NCI-H510A treated with DMSO at 0.1 percent for 48 hours (cell line): Measurements from ENCODE around the gene DGKB.
A peak's percentile ranks its signal among the peaks of the same experiment; 100 is the strongest.

Experiments used
- DNase-seq: peaks from one replicate; lab custom pipeline; 2025; lab: John Stamatoyannopoulos, UW

DGKB gene

DNA sequence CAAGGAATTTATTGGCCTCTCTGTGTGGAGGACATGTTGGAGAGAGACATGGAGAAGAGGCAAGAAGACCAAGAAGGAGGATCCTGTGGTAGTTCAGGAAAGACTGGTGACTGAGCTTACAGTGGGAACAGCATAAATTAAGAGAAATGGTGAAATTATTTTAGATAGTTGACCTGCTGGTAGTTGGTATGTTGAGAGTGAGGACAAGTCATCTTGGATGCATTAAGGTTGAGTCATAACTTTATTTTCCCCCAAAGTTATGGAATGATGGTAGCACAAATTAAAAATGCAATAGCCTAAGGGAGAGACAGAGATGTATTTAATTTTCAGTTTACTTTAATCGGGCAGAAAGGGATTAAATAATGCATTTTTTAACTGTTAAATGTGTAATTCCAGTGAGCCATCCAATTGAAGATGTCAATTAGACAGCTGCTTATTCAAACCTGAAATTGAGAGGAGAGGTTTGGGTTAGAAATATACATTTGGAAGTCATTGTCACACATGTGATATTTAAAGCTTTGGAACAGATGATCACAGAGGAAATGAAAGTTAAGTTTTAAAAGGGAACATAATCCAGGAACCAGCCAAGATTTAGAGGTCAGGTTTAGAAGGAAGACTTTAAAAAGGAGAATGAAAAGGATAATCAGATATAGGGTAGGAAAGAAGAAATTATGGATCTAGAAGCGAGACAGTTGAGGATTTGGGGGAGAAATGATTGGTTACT is 80.6 kb downstream of the DGKB start:
- no peak for DNase-seq

GRCh38 chr7:14818871-14819270 is 83.7 kb downstream of the DGKB start:
- DNase-seq = no peak

DNA sequence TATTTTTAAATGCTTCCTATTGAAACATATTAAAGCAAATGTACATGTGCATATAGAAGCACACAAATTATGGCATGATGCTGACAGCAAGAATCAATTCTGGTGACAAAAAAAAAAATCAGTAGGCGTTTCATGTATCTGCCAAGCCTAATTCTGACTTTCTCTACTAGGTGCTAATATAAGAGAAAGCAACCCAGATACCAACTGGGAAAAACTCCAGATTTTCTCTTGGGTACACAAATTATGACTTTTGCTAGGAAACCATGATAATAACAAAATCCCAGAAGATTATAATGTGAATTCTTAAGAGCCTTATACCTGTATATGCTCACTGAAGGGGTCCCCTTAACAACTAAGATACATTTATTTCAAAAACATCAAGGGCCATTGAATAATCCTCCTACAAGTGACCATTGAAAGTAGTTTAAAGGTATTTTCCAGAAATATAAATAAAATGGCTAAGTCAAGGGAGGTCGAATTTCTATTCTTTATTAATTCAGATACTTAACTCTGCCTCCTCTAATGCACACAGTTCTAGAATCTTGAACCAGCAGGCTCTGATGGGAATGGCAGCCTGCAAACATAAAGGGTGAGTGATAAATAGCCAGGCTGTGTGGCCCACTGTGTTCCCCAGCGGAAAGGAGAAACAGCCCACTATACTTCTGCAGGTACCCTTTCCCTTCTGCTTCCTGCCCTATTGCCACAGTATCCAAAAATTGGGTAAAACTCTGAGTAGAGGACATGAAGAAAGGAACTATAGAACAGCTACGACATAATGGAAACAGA is 84.5 kb downstream of the DGKB start:
- DNase-seq = no peak

GRCh38 chr7:14807507-14807906 is 95.0 kb downstream of the DGKB start:
- DNase-seq = no peak

GRCh38 chr7:14806891-14807290 is 95.7 kb downstream of the DGKB start:
- DNase-seq = no peak

DNA sequence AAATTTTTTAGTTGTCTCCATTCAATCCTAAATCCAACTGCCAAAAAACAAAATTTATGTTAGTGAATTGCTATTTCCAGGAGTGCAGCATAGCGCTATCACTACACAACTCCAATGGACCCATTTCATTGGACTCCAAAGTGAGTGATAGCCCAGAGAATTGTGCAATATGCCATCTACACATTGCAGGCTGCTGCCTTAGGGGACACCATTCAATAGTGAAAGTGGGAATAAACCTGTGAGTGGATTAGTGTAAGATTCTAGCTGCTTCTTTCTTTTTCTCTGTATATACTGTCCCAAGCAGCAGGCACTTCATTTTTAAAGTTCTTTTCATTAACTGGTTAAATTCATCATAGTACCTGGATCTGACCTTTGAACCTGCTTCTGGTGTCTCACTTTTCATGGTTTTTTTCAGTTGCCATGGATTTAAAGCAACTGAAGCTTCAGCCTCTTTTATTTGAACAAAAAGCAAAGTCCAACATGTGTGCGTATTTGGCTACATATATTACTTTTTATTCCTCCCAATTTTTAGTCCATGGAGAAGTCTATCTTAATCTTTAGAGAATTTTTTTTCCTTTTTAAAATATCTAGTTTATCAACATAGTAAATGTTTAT is 97.3 kb downstream of the DGKB start:
- no peak for DNase-seq

DNA sequence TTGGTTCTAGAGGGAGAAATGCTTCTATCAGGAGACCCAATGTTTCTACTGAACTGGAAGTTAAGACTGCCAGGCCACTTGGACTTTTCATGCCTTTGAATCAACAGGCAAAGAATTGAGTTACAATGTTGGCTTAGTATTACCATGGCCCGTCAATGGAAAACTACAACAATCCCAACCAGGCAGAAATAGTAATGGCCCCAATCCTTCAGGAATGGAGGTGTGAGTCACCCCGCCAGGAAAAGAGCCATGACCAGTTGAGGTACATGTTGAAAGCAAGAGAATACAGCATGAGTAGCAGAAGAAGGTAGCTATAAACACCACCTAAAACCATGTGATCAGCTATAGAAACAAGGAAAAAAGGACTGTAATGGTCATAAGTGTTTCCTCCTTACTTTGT is 101.9 kb downstream of the DGKB start:
- no peak for DNase-seq

DNA sequence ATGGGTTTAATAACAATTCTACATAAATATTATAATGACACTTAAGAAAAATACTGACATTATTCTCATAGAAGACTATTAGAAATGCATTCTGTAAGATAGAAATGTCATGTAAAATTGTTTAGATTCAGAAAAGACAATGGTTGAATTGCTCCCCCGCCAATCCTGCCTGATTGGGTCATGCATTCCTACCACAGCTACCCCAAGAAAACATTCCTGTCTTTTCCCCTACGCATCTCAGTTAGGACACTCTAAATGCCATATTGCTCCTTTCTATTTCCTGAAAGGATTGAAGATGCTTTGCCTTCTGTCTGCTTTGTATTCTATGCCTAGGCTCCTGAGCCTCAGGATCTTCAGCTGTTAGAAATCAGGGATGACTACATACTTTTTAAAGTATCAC is 109.4 kb downstream of the DGKB start:
- no peak for DNase-seq

- no peak for DNase-seq
These were observed 115.0 kb downstream of the DGKB start for GRCh38 chr7:14787551-14787950.

- no peak for DNase-seq
These were observed 116.1 kb downstream of the DGKB start for GRCh38 chr7:14786314-14786895.

DNA sequence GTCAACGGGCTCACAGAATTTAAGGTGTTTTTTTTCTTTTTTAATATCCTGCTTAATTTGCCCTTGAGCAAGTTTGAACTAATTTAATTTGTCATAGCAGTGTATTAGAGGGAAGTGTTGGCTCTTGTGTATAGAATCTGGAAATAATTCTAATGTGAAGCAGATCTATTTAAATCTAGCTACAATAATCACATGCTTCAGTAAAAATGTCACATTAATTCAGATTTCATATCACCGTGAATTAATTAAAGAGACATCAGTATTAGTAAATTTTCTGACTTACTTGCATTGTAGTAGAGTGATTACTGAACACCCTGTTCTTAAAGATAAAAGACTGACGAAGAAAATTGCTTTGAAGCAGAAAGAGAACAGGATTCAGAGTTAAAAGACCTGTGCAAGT is 124.7 kb downstream of the DGKB start:
- no peak for DNase-seq

- DNase-seq = no peak
These were observed 126.3 kb downstream of the DGKB start for GRCh38 chr7:14776266-14776665.

- DNase-seq = no peak
These were observed 128.8 kb downstream of the DGKB start for GRCh38 chr7:14773729-14774271.

DNA sequence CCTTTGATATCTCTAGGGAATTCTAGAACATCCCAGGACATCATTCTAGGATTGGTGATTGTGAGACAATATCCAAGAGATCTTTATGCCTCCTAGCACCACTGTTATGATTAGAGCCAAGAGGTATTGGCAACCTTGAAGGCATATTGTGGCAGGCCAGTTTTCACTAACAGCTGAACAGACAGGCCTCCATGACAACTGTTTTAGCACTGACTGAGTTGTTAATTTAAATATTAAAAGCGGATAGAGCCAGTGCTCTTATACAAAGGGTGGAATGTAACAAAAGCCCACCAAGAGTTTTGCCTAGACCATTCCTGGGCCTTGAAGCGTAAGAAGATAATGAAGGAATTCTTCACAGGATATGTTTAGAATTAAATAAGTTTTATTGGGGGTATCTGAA is 131.9 kb downstream of the DGKB start:
- no peak for DNase-seq

DNA sequence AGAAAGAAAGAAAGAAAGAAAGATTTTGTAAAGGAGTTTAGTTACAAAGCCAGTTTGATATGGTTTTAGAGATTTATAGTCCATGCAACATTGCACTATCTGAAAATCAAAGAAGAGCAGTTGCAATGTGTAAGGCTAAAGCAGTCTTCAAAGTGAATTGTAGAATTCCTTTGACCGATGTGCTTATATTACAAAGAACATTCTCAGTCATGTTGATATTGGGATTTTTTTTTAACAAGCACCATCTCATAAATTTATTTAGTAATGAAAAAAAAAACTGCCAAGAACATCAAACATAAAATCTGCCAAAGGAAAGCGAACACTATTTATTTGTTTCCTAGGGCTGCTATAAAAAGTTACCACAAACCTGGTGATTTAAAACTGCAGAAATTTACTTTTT is 133.3 kb downstream of the DGKB start:
- no peak for DNase-seq

GRCh38 chr7:14767716-14768425 is 134.7 kb downstream of the DGKB start:
- no peak for DNase-seq

DNA sequence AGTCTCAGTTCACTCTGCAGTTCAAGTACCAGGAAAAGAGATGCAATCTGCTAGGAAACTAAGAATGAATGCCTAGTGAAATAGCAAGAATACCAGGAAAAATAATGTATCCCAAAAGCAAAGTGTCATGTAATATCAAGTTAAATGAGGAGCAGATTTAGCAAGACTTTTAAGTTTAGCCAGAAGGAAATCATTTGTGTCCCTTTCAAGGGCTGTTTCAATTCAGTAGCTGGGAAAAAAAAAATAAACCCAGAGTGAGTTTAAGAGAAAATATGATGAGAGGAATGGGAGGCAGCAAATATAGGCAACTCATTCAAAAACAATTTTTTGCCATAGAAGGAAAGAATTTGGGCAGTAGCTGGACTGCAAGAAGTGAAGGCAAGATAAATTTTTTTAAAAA is 135.8 kb downstream of the DGKB start:
- no peak for DNase-seq

GRCh38 chr7:14765731-14766130 is 136.8 kb downstream of the DGKB start:
- no peak for DNase-seq

DNA sequence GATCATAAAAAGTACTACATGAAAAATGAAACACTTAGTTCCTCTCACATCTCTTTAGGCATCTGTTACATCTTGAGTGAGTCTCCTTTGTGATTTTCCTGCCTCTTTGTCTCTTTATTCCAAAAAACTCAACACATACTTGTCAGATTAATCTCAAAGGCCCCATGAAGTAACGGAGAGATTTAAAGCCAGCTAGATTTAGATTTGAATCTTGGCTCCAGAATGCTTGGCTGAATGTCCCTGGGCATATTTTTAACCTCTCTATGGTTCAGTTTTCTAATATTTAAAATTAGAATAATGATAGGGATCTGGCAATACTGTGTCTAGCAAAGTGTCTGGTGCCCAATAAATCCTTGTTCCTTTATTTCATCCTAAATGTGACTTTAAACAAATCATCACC is 140.0 kb downstream of the DGKB start:
- DNase-seq = no peak

DNA sequence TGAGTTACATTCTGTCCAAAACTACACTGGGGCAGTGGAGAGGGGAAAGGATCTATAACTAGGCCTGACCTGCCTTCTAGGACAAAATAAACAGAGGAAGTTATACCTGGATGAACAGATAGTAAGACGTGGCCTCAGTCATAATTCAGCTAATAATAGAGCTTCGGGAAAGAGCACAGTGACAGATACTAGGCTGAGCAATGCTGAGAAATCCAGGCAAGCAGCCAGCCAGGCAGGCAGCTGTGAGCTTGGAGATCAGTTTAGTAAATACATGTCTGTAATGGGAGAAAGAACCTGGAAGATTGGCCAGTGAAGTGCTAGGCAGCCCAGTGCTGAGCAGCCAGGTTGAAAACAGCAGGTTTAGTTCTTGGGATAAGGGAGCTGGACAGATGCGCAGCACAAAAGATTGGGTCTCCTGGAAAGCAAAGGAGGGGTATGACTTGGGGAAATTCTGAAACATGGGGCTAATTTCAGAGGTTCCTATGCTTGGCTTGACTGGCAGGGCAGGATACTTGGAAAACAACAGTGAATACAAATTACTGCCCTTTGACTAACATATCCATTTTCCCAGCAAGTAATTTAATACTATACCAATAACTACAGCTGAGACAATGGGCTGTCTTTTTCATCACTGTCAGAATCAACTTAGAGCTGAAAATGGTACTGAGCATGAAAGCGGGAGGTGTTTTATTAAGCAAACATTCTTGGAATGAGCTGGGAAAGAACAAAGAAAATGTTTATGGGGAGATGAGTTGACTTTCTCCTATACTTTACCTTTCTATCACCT is 140.8 kb downstream of the DGKB start:
- peak; percentile 95 for DNase-seq
